H1 (cell line): ENCODE data around the gene CEP120.

Source experiments
- ASH2L ChIP-seq: fragments of 200-600, 300-600 bp; sonication (generic); IDR thresholded peaks from one replicate; pipeline ENCODE4 v1.7.1; 2017; ENCODE audit warnings: low read length
- ATF2 ChIP-seq: IDR thresholded peaks from 2 replicates; pipeline ENCODE4 v1.6.1; 2012; ENCODE audit warnings: low read length, inconsistent platforms
- CTCF ChIP-seq, 3 experiments: IDR thresholded peaks; 1 replicate in 2 of 3; 2 replicates in 1 of 3; pipeline versions ENCODE4 v1.5.1 to v1.6.1; 2011; ENCODE audit warnings: low read length in 3 of 3, mild to moderate bottlenecking in 3 of 3, inconsistent platforms in 2 of 3, low read depth in 1 of 3, moderate library complexity in 1 of 3; ENCODE audit not compliant: insufficient read depth in 1 of 3; ENCODE audit errors: control extremely low read depth in 1 of 3
- EZH2 ChIP-seq: fragments of 200-600 bp; sonication (generic); IDR thresholded peaks from 2 replicates; pipeline ENCODE4 v1.7.1; 2012; ENCODE audit warnings: low read depth, mild to moderate bottlenecking, moderate library complexity, low read length, inconsistent platforms; ENCODE audit not compliant: severe bottlenecking
- JUND ChIP-seq: IDR thresholded peaks from 2 replicates; pipeline ENCODE4 v1.6.1; 2011; ENCODE audit warnings: mild to moderate bottlenecking, improper control_type of control experiment, low read length
- POLR2A ChIP-seq, 2 experiments: IDR thresholded peaks; 1 replicate in 1 of 2; 2 replicates in 1 of 2; pipeline ENCODE4 v1.6.1; 2011; ENCODE audit warnings: low read depth in 2 of 2, low read length in 2 of 2, mild to moderate bottlenecking in 2 of 2; ENCODE audit errors: control extremely low read depth in 1 of 2
- SIN3A ChIP-seq, 2 experiments: IDR thresholded peaks in 1 of 2; conservative IDR thresholded peaks in 1 of 2; 2 replicates each; pipeline ENCODE4 v1.6.1; 2011 to 2012; ENCODE audit warnings: low read length in 2 of 2, improper control_type of control experiment in 1 of 2, low read depth in 1 of 2, mild to moderate bottlenecking in 1 of 2
- ZNF274 ChIP-seq: IDR thresholded peaks from 2 replicates; pipeline ENCODE4 v1.7.0; 2012; ENCODE audit warnings: low read length, borderline replicate concordance; ENCODE audit errors: extremely low read depth

- peak; percentile 73 to 90; a peak in 2 of 4 replicates for TF ChIP-seq SIN3A (conservative IDR thresholded peaks at IDR 0.05 in 1 of 2, IDR thresholded peaks at IDR 0.05 in 1 of 2; ENCODE audit: low read depth in 1 of 2, low read length in 2 of 2)
- peak; percentile 92 for TF ChIP-seq ASH2L
- TF ChIP-seq CTCF (IDR thresholded peaks at IDR 0.05; ENCODE audit: control extremely low read depth in 1 of 3, insufficient read depth in 1 of 3, low read depth in 1 of 3, low read length in 3 of 3): peak; percentile 70 to 95 (median 84)
- TF ChIP-seq JUND: no peak; the same call in 1 of the 2 replicates
- peak; percentile 52 to 91 for TF ChIP-seq POLR2A (IDR thresholded peaks at IDR 0.05; ENCODE audit: control extremely low read depth in 1 of 2, low read depth in 2 of 2, low read length in 2 of 2)
- peak; percentile 90; the same call in 1 of the 2 replicates for TF ChIP-seq ATF2
- TF ChIP-seq EZH2: no peak
- no peak for TF ChIP-seq ZNF274
Observed at GRCh38 chr5:123423278-123424149, at the start of gene CEP120.
